ENCODE results near the gene PRR15.

The PRR15 gene

DNA sequence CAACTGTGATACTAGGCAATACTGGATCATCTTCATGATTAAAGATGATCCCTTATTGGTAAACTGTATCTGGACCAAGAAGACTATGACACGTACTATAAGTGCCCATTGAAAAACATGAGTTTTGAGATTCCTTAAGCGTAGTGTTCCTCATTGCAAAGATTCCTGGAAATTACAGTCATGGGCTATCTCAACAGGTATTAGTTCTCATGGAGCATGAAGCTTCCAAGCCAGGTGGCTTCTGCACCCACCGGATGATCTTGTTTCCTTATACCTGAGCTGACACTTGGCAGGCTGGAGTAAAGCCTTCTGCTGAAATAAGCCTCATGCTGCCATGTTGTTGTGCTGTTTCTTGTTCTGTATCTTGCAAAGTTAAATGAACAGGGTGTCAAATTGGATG is 8.6 kb upstream of the PRR15 start:
- TF ChIP-seq, protein P1, sequence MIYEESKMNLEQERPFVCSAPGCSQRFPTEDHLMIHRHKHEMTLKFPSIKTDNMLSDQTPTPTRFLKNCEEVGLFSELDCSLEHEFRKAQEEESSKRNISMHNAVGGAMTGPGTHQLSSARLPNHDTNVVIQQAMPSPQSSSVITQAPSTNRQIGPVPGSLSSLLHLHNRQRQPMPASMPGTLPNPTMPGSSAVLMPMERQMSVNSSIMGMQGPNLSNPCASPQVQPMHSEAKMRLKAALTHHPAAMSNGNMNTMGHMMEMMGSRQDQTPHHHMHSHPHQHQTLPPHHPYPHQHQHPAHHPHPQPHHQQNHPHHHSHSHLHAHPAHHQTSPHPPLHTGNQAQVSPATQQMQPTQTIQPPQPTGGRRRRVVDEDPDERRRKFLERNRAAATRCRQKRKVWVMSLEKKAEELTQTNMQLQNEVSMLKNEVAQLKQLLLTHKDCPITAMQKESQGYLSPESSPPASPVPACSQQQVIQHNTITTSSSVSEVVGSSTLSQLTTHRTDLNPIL (CRISPR knock-in tag; IDR thresholded peaks at IDR 0.05; ENCODE audit: low read depth) = no peak
- TF ChIP-seq CSDC2 (CRISPR knock-in tag; IDR thresholded peaks at IDR 0.05) (no peak), TCF4 (CRISPR knock-in tag; IDR thresholded peaks at IDR 0.05; ENCODE audit: borderline replicate concordance) (no peak), ZNF70 (CRISPR knock-in tag; IDR thresholded peaks at IDR 0.05) (no peak), ZNF565 (CRISPR knock-in tag; conservative IDR thresholded peaks at IDR 0.05; ENCODE audit: low read depth) (no peak), ZC3H10 (CRISPR knock-in tag; IDR thresholded peaks at IDR 0.05) (no peak), SNAI2 (CRISPR knock-in tag; IDR thresholded peaks at IDR 0.05) (no peak), ZNF8 (CRISPR knock-in tag; IDR thresholded peaks at IDR 0.05) (no peak), TOX (CRISPR knock-in tag; IDR thresholded peaks at IDR 0.05; ENCODE audit: borderline replicate concordance) (no peak), ISL1 (CRISPR knock-in tag; IDR thresholded peaks at IDR 0.05) (no peak)
- TF ChIP-seq, protein P2, sequence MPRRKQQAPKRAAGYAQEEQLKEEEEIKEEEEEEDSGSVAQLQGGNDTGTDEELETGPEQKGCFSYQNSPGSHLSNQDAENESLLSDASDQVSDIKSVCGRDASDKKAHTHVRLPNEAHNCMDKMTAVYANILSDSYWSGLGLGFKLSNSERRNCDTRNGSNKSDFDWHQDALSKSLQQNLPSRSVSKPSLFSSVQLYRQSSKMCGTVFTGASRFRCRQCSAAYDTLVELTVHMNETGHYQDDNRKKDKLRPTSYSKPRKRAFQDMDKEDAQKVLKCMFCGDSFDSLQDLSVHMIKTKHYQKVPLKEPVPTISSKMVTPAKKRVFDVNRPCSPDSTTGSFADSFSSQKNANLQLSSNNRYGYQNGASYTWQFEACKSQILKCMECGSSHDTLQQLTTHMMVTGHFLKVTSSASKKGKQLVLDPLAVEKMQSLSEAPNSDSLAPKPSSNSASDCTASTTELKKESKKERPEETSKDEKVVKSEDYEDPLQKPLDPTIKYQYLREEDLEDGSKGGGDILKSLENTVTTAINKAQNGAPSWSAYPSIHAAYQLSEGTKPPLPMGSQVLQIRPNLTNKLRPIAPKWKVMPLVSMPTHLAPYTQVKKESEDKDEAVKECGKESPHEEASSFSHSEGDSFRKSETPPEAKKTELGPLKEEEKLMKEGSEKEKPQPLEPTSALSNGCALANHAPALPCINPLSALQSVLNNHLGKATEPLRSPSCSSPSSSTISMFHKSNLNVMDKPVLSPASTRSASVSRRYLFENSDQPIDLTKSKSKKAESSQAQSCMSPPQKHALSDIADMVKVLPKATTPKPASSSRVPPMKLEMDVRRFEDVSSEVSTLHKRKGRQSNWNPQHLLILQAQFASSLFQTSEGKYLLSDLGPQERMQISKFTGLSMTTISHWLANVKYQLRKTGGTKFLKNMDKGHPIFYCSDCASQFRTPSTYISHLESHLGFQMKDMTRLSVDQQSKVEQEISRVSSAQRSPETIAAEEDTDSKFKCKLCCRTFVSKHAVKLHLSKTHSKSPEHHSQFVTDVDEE (CRISPR knock-in tag; IDR thresholded peaks at IDR 0.05) = no peak
- TF ChIP-seq, protein P3, sequence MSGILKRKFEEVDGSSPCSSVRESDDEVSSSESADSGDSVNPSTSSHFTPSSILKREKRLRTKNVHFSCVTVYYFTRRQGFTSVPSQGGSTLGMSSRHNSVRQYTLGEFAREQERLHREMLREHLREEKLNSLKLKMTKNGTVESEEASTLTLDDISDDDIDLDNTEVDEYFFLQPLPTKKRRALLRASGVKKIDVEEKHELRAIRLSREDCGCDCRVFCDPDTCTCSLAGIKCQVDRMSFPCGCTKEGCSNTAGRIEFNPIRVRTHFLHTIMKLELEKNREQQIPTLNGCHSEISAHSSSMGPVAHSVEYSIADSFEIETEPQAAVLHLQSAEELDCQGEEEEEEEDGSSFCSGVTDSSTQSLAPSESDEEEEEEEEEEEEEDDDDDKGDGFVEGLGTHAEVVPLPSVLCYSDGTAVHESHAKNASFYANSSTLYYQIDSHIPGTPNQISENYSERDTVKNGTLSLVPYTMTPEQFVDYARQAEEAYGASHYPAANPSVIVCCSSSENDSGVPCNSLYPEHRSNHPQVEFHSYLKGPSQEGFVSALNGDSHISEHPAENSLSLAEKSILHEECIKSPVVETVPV (CRISPR knock-in tag; IDR thresholded peaks at IDR 0.05) = no peak
- TF ChIP-seq, protein P4, sequence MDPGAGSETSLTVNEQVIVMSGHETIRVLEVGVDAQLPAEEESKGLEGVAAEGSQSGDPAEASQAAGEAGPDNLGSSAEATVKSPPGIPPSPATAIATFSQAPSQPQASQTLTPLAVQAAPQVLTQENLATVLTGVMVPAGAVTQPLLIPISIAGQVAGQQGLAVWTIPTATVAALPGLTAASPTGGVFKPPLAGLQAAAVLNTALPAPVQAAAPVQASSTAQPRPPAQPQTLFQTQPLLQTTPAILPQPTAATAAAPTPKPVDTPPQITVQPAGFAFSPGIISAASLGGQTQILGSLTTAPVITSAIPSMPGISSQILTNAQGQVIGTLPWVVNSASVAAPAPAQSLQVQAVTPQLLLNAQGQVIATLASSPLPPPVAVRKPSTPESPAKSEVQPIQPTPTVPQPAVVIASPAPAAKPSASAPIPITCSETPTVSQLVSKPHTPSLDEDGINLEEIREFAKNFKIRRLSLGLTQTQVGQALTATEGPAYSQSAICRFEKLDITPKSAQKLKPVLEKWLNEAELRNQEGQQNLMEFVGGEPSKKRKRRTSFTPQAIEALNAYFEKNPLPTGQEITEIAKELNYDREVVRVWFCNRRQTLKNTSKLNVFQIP (CRISPR knock-in tag; IDR thresholded peaks at IDR 0.05; ENCODE audit: borderline replicate concordance, low read depth) = no peak
- ATAC-seq = no peak

DNA sequence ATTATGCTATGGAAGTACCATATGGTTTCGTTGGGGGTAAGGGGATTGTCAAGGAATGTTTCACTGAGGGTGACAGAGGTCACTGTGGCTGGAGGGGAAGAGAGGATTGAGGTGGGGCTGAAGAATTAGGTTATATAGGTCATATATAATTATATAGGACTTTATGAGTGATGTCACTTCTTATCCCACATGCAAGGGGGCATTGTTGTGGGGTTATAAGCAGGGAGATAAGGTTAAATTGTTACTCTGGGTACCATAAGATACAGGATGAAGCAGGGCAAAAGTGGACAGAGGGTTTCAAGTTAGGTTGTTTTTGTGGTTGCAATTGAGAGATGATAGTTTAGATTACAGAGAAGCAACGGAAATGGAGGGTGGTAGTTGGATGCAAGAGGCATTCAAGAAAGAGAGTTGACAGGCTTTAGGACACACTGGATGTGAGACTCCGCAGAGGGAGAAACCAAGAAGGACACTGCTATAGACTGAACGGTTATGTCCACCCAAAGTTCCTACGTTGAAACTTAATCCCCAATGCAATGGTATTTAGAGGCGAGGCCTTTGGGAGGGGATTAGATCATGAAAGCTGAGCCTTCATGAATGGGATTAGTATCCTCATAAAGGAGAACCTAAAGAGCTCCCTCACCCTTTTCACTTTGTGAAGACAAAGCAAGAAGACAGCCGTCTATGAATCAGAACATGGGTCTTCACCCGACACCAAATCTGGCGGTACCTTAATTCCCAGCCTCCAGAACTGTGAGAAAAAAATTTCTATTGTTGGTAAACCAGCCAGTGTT is 7.0 kb upstream of the PRR15 start:
- TF ChIP-seq OSR1 (CRISPR knock-in tag; IDR thresholded peaks at IDR 0.05) (no peak), RARB (CRISPR knock-in tag; IDR thresholded peaks at IDR 0.05) (no peak), ZFP30 (CRISPR knock-in tag; IDR thresholded peaks at IDR 0.05) (no peak), ARNTL (CRISPR knock-in tag; IDR thresholded peaks at IDR 0.05; ENCODE audit: borderline replicate concordance, low read depth) (no peak), ZC3H10 (CRISPR knock-in tag; IDR thresholded peaks at IDR 0.05) (no peak), GLIS3 (CRISPR knock-in tag; IDR thresholded peaks at IDR 0.05) (no peak), ZNF8 (CRISPR knock-in tag; IDR thresholded peaks at IDR 0.05) (no peak), TOX (CRISPR knock-in tag; IDR thresholded peaks at IDR 0.05; ENCODE audit: borderline replicate concordance) (no peak), PPARA (CRISPR knock-in tag; IDR thresholded peaks at IDR 0.05; ENCODE audit: borderline replicate concordance) (no peak), ESRRG (CRISPR knock-in tag; IDR thresholded peaks at IDR 0.05) (no peak), ISL1 (CRISPR knock-in tag; IDR thresholded peaks at IDR 0.05) (no peak)
- TF ChIP-seq, protein P1 (CRISPR knock-in tag; IDR thresholded peaks at IDR 0.05; ENCODE audit: low read depth) = no peak
- TF ChIP-seq, protein P5, sequence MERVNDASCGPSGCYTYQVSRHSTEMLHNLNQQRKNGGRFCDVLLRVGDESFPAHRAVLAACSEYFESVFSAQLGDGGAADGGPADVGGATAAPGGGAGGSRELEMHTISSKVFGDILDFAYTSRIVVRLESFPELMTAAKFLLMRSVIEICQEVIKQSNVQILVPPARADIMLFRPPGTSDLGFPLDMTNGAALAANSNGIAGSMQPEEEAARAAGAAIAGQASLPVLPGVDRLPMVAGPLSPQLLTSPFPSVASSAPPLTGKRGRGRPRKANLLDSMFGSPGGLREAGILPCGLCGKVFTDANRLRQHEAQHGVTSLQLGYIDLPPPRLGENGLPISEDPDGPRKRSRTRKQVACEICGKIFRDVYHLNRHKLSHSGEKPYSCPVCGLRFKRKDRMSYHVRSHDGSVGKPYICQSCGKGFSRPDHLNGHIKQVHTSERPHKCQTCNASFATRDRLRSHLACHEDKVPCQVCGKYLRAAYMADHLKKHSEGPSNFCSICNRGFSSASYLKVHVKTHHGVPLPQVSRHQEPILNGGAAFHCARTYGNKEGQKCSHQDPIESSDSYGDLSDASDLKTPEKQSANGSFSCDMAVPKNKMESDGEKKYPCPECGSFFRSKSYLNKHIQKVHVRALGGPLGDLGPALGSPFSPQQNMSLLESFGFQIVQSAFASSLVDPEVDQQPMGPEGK (CRISPR knock-in tag; IDR thresholded peaks at IDR 0.05; ENCODE audit: borderline replicate concordance) = no peak
- no peak for ATAC-seq

Data from SK-N-SH treated with all-trans-retinoic acid at 6 μM for 48 hours (cell line).